ENCODE measurements around the gene CERK. TPM values are rescaled to one million over a fixed set of nuclear protein-coding genes. Genes with fewer than 3 reads are reported as not detected.

Gene CERK
- total and polyA plus RNA-seq, 4 experiments from 2014 or later = 91.2 to 164 (median 136) TPM

- Mint-ChIP-seq H3K36me3 (peaks cover 9 to 33% of the 10 kb centered on the region in 2 donors), H3K9me3 (no peaks in the 10 kb centered on the region), H3K4me1 (peaks cover 51 to 86% (median 66%) of the 10 kb centered on the region in 4 donors), H3K4me3 (peak overlapping the region in 3 of 8 donors; percentile 12 to 38 (median 23)), H3K27me3 (no peaks in the 10 kb centered on the region), H3K27ac (peak overlapping the region; percentile 5 to 87 (median 74))
- DNase-seq = no peak
- CTCF ChIA-PET (ENCODE audit: partially characterized antibody) = interaction anchor here (0.8 to 2.0 kb wide), 4 partner anchors 9 to 36 kb away, joined by 3 to 7 read pairs (median 4); no protein-coding TSS in a partner anchor
- no peaks in the 10 kb centered on the region for H3K36me3 ChIP-seq (ENCODE audit: insufficient read depth, low read length)
- peaks cover 64% of the 10 kb centered on the region for H3K4me1 ChIP-seq (ENCODE audit: insufficient read depth, low read length)
- no peak overlapping the region for H3K4me3 ChIP-seq (ENCODE audit: low read length in 2 of 2)
- H3K27ac ChIP-seq (ENCODE audit: low read depth, low read length) = no peak overlapping the region
- no peaks in the 10 kb centered on the region for H3K27me3 ChIP-seq (ENCODE audit: insufficient read depth, low read length)
- H3K9me3 ChIP-seq (ENCODE audit: control insufficient read depth in 1 of 2, low read length in 2 of 2) = no peaks in the 10 kb centered on the region
- POLR2A ChIA-PET (ENCODE audit: partially characterized antibody) = no interaction called here
- intact Hi-C loops (cut with micrococcal nuclease) = no loop called here
These were observed 29.4 kb upstream of the CERK start for GRCh38 chr22:46767249-46767985.

GRCh38 chr22:46766611-46767010, 28.6 kb upstream of the CERK start:
- no peak overlapping the region for H3K27ac ChIP-seq (ENCODE audit: low read depth, low read length)
- no peaks in the 10 kb centered on the region for H3K9me3 ChIP-seq (ENCODE audit: control insufficient read depth in 1 of 2, low read length in 2 of 2)
- intact Hi-C loops (cut with micrococcal nuclease) = no loop called here
- peaks cover 69% of the 10 kb centered on the region for H3K4me1 ChIP-seq (ENCODE audit: insufficient read depth, low read length)
- ChIA-PET CTCF (ENCODE audit: partially characterized antibody) (interaction anchor here (0.8 to 1.0 kb wide), 3 partner anchors 8 to 37 kb away, joined by 3 to 6 read pairs (median 3); no protein-coding TSS in a partner anchor), POLR2A (ENCODE audit: partially characterized antibody) (no interaction called here)
- Mint-ChIP-seq H3K27ac (peak overlapping the region in 6 of 7 donors; percentile 24 to 78 (median 68)), H3K4me3 (peak overlapping the region in 4 of 8 donors; percentile 20 to 42 (median 30)), H3K36me3 (peaks cover 9 to 40% of the 10 kb centered on the region in 2 donors), H3K27me3 (no peaks in the 10 kb centered on the region), H3K4me1 (peaks cover 54 to 94% (median 73%) of the 10 kb centered on the region in 4 donors), H3K9me3 (no peaks in the 10 kb centered on the region)
- no peak for DNase-seq
- no peak overlapping the region for H3K4me3 ChIP-seq (ENCODE audit: low read length in 2 of 2)
- no peaks in the 10 kb centered on the region for H3K36me3 ChIP-seq (ENCODE audit: insufficient read depth, low read length)
- no peaks in the 10 kb centered on the region for H3K27me3 ChIP-seq (ENCODE audit: insufficient read depth, low read length)

GRCh38 chr22:46764779-46765485, 26.9 kb upstream of the CERK start:
- H3K36me3 ChIP-seq (ENCODE audit: insufficient read depth, low read length) = no peaks in the 10 kb centered on the region
- peak overlapping the region; percentile 99 for H3K27ac ChIP-seq (ENCODE audit: low read depth, low read length)
- H3K27me3 Mint-ChIP-seq = no peaks in the 10 kb centered on the region
- H3K9me3 Mint-ChIP-seq = no peaks in the 10 kb centered on the region
- CTCF ChIA-PET (ENCODE audit: partially characterized antibody) = interaction anchor here (0.6 to 7.4 kb wide), 5 partner anchors 9 to 63 kb away, joined by 3 to 61 read pairs (median 3); no protein-coding TSS in a partner anchor
- H3K4me3 Mint-ChIP-seq = peak overlapping the region in 6 of 8 donors; percentile 10 to 100 (median 64)
- peak overlapping the region; percentile 74 to 100 (median 99) for H3K27ac Mint-ChIP-seq
- H3K4me3 ChIP-seq (ENCODE audit: low read length in 2 of 2) = no peak overlapping the region
- peaks cover 5 to 36% of the 10 kb centered on the region in 2 donors for H3K36me3 Mint-ChIP-seq
- no peaks in the 10 kb centered on the region for H3K9me3 ChIP-seq (ENCODE audit: control insufficient read depth in 1 of 2, low read length in 2 of 2)
- peaks cover 58% of the 10 kb centered on the region for H3K4me1 ChIP-seq (ENCODE audit: insufficient read depth, low read length)
- H3K27me3 ChIP-seq (ENCODE audit: insufficient read depth, low read length) = no peaks in the 10 kb centered on the region
- POLR2A ChIA-PET (ENCODE audit: partially characterized antibody) = interaction anchor here (0.7 to 7.5 kb wide), 4 partner anchors 10 to 27 kb away, joined by 4 to 100 read pairs (median 70); no protein-coding TSS in a partner anchor
- intact Hi-C loops (cut with micrococcal nuclease) = no loop called here
- H3K4me1 Mint-ChIP-seq = peaks cover 47 to 88% (median 65%) of the 10 kb centered on the region in 4 donors
- DNase-seq = no peak

DNA sequence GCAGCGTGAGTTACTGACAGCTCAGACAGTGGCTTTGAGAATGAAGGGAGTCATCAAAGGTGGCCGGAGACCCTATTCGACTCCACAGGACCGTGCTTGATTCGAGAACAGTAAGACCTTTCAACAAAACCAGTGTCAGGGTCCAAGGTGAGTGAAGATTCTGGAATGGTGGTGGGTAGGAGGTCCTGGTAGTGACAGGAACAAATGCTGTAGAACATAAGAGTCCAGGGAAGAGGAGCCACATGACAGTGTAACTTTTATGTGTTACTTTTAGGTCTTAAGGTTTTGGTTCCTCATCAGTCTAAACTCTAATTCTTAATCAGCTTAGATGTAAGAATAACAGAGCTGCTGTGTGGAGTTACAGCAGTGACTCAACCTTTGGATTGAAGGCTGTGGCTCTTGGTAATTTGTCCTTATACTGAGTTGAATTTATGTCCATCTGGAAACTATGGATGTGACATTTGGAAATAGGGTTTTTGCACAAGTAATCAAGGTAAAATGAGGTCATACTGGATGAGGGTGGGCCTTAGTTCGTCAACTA, 26.2 kb upstream of the CERK start:
- Mint-ChIP-seq H3K4me3 (peak overlapping the region; percentile 98 to 100 (median 99)), H3K9me3 (no peaks in the 10 kb centered on the region), H3K27ac (peak overlapping the region; percentile 91 to 100 (median 100)), H3K36me3 (peaks cover 5 to 34% of the 10 kb centered on the region in 2 donors), H3K27me3 (no peaks in the 10 kb centered on the region), H3K4me1 (peaks cover 42 to 81% (median 58%) of the 10 kb centered on the region in 4 donors)
- Histone ChIP-seq H3K4me3 (ENCODE audit: low read length in 2 of 2) (no peak overlapping the region), H3K36me3 (ENCODE audit: insufficient read depth, low read length) (no peaks in the 10 kb centered on the region), H3K9me3 (ENCODE audit: control insufficient read depth in 1 of 2, low read length in 2 of 2) (no peaks in the 10 kb centered on the region), H3K27ac (ENCODE audit: low read depth, low read length) (peak overlapping the region; percentile 99), H3K4me1 (ENCODE audit: insufficient read depth, low read length) (peaks cover 51% of the 10 kb centered on the region), H3K27me3 (ENCODE audit: insufficient read depth, low read length) (no peaks in the 10 kb centered on the region)
- POLR2A ChIA-PET (ENCODE audit: partially characterized antibody) = interaction anchor here (0.7 to 7.5 kb wide), 5 partner anchors 10 to 28 kb away, joined by 4 to 100 read pairs (median 51); no protein-coding TSS in a partner anchor
- CTCF ChIA-PET (ENCODE audit: partially characterized antibody) = interaction anchor here (1.0 to 7.4 kb wide), 4 partner anchors 10 to 35 kb away, joined by 3 to 61 read pairs (median 5); no protein-coding TSS in a partner anchor
- intact Hi-C loops (cut with micrococcal nuclease) = no loop called here
- DNase-seq = no peak

DNA sequence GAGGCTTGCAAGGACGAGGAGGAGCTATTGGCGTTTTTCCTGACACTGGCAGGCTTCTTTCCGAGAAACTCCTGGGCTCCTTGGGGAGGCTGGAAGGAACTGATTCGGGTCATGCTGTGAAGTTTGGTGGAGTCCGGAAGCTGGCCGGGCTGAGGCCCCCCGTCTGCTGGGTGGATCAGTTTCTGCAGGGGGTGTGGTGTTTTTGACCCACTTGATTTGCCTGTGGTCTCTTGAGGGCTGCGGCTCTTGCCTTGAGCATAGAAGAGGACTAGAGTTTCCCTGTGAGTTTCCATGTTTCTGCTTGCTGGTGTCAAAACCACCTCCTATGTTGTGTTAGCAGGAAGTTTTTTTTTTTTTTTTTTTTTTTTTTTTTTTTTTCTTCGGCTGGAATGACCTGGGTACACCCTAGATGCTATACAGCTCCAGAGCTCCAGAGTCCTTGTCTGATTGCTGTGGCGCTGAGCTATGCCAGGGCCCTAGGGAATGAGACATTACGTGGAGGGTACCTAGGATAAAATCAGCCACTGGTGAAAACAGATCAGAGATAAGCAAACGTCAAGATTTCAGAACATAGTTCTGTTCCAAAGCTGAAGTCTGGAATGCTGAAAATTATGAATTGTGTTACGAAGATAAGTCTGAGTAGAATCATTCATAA, 25.1 kb upstream of the CERK start:
- Mint-ChIP-seq H3K27ac (peak overlapping the region; percentile 99 to 100 (median 100)), H3K4me1 (peaks cover 43 to 81% (median 60%) of the 10 kb centered on the region in 4 donors), H3K36me3 (peaks cover 5 to 34% of the 10 kb centered on the region in 2 donors), H3K27me3 (no peaks in the 10 kb centered on the region), H3K4me3 (peak overlapping the region; percentile 98 to 100 (median 99)), H3K9me3 (no peaks in the 10 kb centered on the region)
- peak overlapping the region; percentile 83 to 94 for H3K4me3 ChIP-seq (ENCODE audit: low read length in 2 of 2)
- H3K9me3 ChIP-seq (ENCODE audit: control insufficient read depth in 1 of 2, low read length in 2 of 2) = no peaks in the 10 kb centered on the region
- peak; percentile 44 to 75 (median 57) for DNase-seq
- ChIA-PET POLR2A (ENCODE audit: partially characterized antibody) (interaction anchor here (0.6 to 7.5 kb wide), 24 partner anchors 7 to 727 kb away, joined by 3 to 100 read pairs (median 6); partner anchors contain the start of gene CERK), CTCF (ENCODE audit: partially characterized antibody) (interaction anchor here (0.7 to 10.0 kb wide), 9 partner anchors 11 to 913 kb away, joined by 3 to 233 read pairs (median 7); no protein-coding TSS in a partner anchor)
- peaks cover 54% of the 10 kb centered on the region for H3K4me1 ChIP-seq (ENCODE audit: insufficient read depth, low read length)
- no peaks in the 10 kb centered on the region for H3K36me3 ChIP-seq (ENCODE audit: insufficient read depth, low read length)
- intact Hi-C loops (cut with micrococcal nuclease) = no loop called here
- no peaks in the 10 kb centered on the region for H3K27me3 ChIP-seq (ENCODE audit: insufficient read depth, low read length)
- H3K27ac ChIP-seq (ENCODE audit: low read depth, low read length) = peak overlapping the region; percentile 99

DNA sequence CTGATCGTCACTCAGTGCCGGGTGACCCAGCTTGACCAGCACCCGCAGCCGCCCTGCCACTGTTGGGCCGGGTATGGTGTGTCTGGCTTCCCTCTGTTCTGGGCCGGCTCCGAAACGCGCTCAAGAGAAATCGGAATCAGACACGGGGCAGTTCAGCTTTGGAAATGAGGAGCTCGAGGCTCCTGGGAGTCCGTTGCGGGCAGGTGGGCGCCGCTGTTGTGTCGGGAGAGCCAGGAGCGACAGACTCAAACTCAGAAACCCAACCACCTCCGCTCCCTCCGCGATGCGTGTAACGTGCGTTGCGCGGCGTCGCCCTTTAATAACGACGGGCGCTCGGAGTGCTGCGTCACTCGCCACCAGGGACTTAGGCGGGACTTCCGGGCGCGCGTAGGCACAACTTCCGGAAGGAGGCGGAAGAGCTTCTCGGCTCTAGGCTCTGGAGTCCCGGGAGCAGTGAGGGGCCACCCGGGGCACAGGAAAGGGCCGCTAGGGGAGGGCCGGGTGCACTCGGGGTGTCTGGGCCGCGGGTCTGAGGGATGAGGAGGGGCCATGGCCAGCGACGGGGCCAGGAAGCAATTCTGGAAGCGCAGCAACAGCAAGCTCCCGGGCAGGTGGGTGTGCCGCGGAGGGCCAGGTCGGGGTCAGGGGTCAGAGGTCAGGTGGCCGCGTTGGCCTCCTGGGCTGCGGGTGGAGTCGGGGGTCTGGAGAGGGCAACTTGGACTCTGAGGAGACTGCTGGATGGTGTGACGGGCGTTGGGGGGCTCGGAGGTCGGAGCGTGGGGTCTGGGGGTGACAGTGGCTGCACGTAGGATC, 24.4 kb upstream of the CERK start, which contains the start of gene TBC1D22A:
Gene TBC1D22A, plus strand, starts transcription at position 413 of the 813 bp plus-strand sequence. Its CDS starts 137 bp downstream, at position 550.
- H3K4me3 ChIP-seq (ENCODE audit: low read length in 2 of 2) = peak within 1 kb of the TSS; percentile 94 to 96
- intact Hi-C loops (cut with micrococcal nuclease) = loop anchor here (1.0 kb wide), 3 partner anchors 24 to 726 kb away; partner anchors contain the start of gene CERK
- H3K27me3 ChIP-seq (ENCODE audit: insufficient read depth, low read length) = no peaks in the 10 kb centered on the region
- DNase-seq = peak; percentile 91 to 94 (median 93)
- CTCF ChIA-PET (ENCODE audit: partially characterized antibody) = interaction anchor here (0.7 to 10.0 kb wide), 8 partner anchors 12 to 914 kb away, joined by 3 to 233 read pairs (median 10); no protein-coding TSS in a partner anchor
- H3K9me3 ChIP-seq (ENCODE audit: control insufficient read depth in 1 of 2, low read length in 2 of 2) = no peaks in the 10 kb centered on the region
- peak within 1 kb of the TSS; percentile 98 to 100 (median 99) for H3K4me3 Mint-ChIP-seq
- H3K36me3 Mint-ChIP-seq = peaks cover 5 to 28% of the 10 kb centered on the region in 2 donors
- peak within 1 kb of the TSS; percentile 99 to 100 (median 100) for H3K27ac Mint-ChIP-seq
- peaks cover 51% of the 10 kb centered on the region for H3K4me1 ChIP-seq (ENCODE audit: insufficient read depth, low read length)
- H3K27me3 Mint-ChIP-seq = no peaks in the 10 kb centered on the region
- POLR2A ChIA-PET (ENCODE audit: partially characterized antibody) = interaction anchor here (0.6 to 7.5 kb wide), 26 partner anchors 8 to 727 kb away, joined by 3 to 100 read pairs (median 6); partner anchors contain the start of gene CERK
- H3K27ac ChIP-seq (ENCODE audit: low read depth, low read length) = peak within 1 kb of the TSS; percentile 99
- no peaks in the 10 kb centered on the region for H3K9me3 Mint-ChIP-seq
- H3K4me1 Mint-ChIP-seq = peaks cover 38 to 76% (median 53%) of the 10 kb centered on the region in 4 donors
- no peaks in the 10 kb centered on the region for H3K36me3 ChIP-seq (ENCODE audit: insufficient read depth, low read length)

Data from CD4-positive, alpha-beta memory T cell (primary cell).